Panc1 (cell line): ENCODE results near the gene PIAS1.

Experiments used
- POLR2AphosphoS5 ChIP-seq: IDR thresholded peaks from 2 replicates; pipeline ENCODE4 v1.6.1; 2012; ENCODE audit warnings: mild to moderate bottlenecking, low read depth, low read length, moderate library complexity
- SIN3A ChIP-seq: IDR thresholded peaks from 2 replicates; pipeline ENCODE4 v1.6.1; 2012; ENCODE audit warnings: low read depth, mild to moderate bottlenecking, low read length, moderate library complexity, borderline replicate concordance; ENCODE audit not compliant: insufficient read depth
- TF ChIP-seq, protein P1 (sequence below): fragments of 450-650 bp; IDR thresholded peaks from 2 replicates; pipeline ENCODE4 v1.5.1; 2017; ENCODE audit warnings: mild to moderate bottlenecking

DNA sequence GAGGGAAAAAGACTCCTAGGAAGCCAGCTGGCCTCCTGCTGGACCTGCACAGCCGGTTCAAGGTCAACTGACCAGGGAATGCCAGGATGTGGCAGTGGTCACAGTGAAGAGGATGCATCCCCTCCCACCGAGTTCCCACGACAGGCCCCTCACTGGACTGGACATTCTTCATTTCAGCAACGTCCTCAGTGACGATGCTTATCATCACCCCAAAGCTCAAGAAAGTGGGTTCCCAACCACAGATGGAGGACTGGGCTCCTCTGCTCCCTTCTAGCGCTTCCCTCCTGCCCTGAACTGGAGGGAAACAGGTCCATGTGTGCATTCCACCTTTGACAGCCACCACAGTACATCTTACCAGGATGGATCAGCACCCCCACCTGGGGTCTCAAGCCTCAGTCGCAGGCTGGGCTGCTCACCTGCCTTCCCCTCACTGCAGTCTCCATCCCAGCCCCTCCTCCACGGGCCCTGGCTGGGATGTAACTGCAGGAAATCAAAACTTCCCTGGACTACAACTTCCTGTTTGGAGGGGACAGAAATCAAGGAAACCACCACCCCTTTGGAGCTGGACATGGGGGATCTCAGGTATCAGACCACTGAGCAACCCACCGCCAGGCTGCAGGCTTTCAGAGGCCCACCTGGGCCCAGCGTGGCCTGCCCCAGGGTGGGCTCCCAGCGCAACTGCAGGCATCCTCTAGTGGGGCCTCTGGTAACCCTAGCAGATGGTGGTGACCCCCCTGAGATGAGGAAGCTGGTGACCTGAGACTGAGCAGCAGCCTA is 143.7 kb downstream of the PIAS1 start:
- TF ChIP-seq POLR2AphosphoS5 = no peak
- no peak for TF ChIP-seq SIN3A
- TF ChIP-seq, protein P1, sequence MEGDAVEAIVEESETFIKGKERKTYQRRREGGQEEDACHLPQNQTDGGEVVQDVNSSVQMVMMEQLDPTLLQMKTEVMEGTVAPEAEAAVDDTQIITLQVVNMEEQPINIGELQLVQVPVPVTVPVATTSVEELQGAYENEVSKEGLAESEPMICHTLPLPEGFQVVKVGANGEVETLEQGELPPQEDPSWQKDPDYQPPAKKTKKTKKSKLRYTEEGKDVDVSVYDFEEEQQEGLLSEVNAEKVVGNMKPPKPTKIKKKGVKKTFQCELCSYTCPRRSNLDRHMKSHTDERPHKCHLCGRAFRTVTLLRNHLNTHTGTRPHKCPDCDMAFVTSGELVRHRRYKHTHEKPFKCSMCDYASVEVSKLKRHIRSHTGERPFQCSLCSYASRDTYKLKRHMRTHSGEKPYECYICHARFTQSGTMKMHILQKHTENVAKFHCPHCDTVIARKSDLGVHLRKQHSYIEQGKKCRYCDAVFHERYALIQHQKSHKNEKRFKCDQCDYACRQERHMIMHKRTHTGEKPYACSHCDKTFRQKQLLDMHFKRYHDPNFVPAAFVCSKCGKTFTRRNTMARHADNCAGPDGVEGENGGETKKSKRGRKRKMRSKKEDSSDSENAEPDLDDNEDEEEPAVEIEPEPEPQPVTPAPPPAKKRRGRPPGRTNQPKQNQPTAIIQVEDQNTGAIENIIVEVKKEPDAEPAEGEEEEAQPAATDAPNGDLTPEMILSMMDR = no peak
